ENCODE data around the gene MSRB1.

GRCh38 chr16:1972490-1972877, 29.5 kb upstream of the MSRB1 start:
- TF ChIP-seq, protein P1, sequence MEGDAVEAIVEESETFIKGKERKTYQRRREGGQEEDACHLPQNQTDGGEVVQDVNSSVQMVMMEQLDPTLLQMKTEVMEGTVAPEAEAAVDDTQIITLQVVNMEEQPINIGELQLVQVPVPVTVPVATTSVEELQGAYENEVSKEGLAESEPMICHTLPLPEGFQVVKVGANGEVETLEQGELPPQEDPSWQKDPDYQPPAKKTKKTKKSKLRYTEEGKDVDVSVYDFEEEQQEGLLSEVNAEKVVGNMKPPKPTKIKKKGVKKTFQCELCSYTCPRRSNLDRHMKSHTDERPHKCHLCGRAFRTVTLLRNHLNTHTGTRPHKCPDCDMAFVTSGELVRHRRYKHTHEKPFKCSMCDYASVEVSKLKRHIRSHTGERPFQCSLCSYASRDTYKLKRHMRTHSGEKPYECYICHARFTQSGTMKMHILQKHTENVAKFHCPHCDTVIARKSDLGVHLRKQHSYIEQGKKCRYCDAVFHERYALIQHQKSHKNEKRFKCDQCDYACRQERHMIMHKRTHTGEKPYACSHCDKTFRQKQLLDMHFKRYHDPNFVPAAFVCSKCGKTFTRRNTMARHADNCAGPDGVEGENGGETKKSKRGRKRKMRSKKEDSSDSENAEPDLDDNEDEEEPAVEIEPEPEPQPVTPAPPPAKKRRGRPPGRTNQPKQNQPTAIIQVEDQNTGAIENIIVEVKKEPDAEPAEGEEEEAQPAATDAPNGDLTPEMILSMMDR (IDR thresholded peaks at IDR 0.05) = no peak
- no peak for TF ChIP-seq EZH2 (IDR thresholded peaks at IDR 0.05; ENCODE audit: borderline replicate concordance, insufficient read depth, low read depth, low read length, poor library complexity, severe bottlenecking)
